ENCODE results near the gene IDH3A.

DNA sequence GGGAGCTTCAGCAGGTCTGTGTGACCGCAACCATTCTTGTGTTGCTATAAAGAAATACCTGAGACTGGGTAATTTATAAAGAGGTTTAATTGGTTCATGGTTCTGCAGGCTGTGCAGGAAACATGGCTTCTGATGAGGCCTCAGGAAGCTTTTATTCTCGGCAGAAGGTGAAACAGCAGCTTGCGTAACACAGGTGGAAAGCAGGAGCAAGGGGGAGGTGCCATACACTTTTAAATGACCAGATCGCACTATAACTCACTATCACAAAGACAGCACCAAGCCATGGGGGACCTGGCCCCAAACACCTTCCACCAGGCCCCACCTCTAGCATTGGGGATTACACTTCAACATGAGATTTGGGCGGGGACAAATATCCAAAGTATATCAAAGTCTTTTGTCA is 9.6 kb upstream of the IDH3A start:
- TF ChIP-seq OSR1 (CRISPR knock-in tag; IDR thresholded peaks at IDR 0.05), result no peak
- TF ChIP-seq, protein P1, sequence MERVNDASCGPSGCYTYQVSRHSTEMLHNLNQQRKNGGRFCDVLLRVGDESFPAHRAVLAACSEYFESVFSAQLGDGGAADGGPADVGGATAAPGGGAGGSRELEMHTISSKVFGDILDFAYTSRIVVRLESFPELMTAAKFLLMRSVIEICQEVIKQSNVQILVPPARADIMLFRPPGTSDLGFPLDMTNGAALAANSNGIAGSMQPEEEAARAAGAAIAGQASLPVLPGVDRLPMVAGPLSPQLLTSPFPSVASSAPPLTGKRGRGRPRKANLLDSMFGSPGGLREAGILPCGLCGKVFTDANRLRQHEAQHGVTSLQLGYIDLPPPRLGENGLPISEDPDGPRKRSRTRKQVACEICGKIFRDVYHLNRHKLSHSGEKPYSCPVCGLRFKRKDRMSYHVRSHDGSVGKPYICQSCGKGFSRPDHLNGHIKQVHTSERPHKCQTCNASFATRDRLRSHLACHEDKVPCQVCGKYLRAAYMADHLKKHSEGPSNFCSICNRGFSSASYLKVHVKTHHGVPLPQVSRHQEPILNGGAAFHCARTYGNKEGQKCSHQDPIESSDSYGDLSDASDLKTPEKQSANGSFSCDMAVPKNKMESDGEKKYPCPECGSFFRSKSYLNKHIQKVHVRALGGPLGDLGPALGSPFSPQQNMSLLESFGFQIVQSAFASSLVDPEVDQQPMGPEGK (CRISPR knock-in tag; IDR thresholded peaks at IDR 0.05; ENCODE audit: borderline replicate concordance), result no peak
- TF ChIP-seq GLIS3 (CRISPR knock-in tag; IDR thresholded peaks at IDR 0.05), result no peak
- TF ChIP-seq, protein P2, sequence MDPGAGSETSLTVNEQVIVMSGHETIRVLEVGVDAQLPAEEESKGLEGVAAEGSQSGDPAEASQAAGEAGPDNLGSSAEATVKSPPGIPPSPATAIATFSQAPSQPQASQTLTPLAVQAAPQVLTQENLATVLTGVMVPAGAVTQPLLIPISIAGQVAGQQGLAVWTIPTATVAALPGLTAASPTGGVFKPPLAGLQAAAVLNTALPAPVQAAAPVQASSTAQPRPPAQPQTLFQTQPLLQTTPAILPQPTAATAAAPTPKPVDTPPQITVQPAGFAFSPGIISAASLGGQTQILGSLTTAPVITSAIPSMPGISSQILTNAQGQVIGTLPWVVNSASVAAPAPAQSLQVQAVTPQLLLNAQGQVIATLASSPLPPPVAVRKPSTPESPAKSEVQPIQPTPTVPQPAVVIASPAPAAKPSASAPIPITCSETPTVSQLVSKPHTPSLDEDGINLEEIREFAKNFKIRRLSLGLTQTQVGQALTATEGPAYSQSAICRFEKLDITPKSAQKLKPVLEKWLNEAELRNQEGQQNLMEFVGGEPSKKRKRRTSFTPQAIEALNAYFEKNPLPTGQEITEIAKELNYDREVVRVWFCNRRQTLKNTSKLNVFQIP (CRISPR knock-in tag; IDR thresholded peaks at IDR 0.05; ENCODE audit: borderline replicate concordance, low read depth), result no peak
- TF ChIP-seq, protein P3, sequence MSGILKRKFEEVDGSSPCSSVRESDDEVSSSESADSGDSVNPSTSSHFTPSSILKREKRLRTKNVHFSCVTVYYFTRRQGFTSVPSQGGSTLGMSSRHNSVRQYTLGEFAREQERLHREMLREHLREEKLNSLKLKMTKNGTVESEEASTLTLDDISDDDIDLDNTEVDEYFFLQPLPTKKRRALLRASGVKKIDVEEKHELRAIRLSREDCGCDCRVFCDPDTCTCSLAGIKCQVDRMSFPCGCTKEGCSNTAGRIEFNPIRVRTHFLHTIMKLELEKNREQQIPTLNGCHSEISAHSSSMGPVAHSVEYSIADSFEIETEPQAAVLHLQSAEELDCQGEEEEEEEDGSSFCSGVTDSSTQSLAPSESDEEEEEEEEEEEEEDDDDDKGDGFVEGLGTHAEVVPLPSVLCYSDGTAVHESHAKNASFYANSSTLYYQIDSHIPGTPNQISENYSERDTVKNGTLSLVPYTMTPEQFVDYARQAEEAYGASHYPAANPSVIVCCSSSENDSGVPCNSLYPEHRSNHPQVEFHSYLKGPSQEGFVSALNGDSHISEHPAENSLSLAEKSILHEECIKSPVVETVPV (CRISPR knock-in tag; IDR thresholded peaks at IDR 0.05), result no peak
- TF ChIP-seq ARNTL (CRISPR knock-in tag; IDR thresholded peaks at IDR 0.05; ENCODE audit: borderline replicate concordance, low read depth), result no peak
- TF ChIP-seq TCF4 (CRISPR knock-in tag; IDR thresholded peaks at IDR 0.05; ENCODE audit: borderline replicate concordance), result no peak
- no peak for TF ChIP-seq ZFP3 (CRISPR knock-in tag; IDR thresholded peaks at IDR 0.05)
- TF ChIP-seq ZNF8 (CRISPR knock-in tag; IDR thresholded peaks at IDR 0.05), result no peak

All from SK-N-SH treated with all-trans-retinoic acid at 6 μM for 48 hours (cell line).